Activated T-cell treated with anti-CD3 and anti-CD28 coated beads, Interleukin-2, amount 50 U/mL, for 1 hour (primary cell): ENCODE results near the gene ABRACL.
A peak's percentile ranks its signal among the peaks of the same experiment; 100 is the strongest.
"Not testable (repeated sequence)": the region's sequence is repeated elsewhere in the genome, so short reads cannot be mapped to it uniquely, and the experiment has no call there.

ENCODE experiments used
- DNase-seq: peaks from one replicate; pipeline ENCODE4 v3.0.0-alpha.2; 2020

ABRACL gene

GRCh38 chr6:139028658-139029469 is at the start of gene ABRACL:
ABRACL (plus strand) TSS chr6:139028745; CDS start chr6:139034161, 5,416 bp downstream.
- DNase-seq: peak; percentile 70

- no peak for DNase-seq
Measured at GRCh38 chr6:138979365-138979764, 49.2 kb upstream of the ABRACL start.

DNA sequence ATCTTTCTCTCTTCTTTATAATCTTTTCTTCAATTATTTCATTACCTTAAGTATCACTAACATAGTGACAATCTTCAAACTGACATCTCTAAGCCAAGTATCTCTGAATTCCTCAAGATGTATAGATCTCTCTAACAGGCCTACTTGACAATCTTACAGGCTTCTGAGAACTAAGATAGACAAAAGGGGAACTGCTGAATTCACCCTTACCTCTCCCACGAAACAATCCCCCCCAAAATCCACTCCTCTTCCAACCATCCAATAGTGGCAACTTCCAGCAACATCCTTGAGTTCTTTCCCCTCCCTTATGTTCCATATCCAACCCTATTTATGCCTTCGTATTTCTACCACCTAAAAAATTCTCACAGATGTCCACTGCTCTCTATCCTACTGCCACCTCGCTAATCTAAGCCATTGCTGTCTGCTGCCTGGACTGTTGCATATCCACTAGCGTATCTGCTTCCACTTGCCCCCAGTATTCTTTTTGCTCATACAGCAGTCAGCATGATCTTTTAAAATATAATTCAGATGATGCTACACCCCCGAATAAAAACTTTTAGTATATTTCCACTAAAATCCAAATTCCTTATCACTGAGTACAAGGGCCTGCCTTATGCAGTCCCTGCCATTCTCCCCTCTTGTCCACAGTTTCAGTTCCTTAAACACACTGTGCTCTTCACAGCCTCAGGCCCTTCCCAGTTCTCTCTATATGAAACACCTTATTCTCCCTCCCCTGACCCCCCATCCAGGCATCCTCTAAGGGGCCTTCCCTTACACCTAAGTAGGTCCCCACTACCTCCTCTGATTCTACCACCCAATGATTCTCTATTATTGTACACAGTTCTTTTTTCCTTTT is 48.5 kb upstream of the ABRACL start:
- no peak for DNase-seq

GRCh38 chr6:138981416-138981815 is 47.1 kb upstream of the ABRACL start:
- no peak for DNase-seq

DNA sequence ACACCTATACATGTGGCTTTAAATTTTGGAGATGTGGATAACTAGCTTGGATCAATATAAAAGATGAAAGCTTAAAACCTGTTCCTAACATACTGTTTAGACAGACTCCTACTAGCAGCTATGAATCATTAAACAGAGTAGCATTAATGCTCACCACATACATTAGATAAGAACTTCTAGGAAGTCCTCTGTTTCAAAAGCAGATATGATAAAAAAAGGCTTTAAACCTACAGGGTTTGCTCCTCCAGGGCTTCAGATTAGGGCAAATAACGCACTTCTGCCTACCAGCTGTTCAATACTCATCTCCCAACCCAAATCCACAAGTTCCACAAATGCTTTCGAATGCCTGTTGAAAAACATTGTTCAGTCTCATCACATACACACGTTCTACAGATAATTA is 42.0 kb upstream of the ABRACL start:
- no peak for DNase-seq

- no peak for DNase-seq
Measured at GRCh38 chr6:138987080-138987642, 41.4 kb upstream of the ABRACL start.

DNA sequence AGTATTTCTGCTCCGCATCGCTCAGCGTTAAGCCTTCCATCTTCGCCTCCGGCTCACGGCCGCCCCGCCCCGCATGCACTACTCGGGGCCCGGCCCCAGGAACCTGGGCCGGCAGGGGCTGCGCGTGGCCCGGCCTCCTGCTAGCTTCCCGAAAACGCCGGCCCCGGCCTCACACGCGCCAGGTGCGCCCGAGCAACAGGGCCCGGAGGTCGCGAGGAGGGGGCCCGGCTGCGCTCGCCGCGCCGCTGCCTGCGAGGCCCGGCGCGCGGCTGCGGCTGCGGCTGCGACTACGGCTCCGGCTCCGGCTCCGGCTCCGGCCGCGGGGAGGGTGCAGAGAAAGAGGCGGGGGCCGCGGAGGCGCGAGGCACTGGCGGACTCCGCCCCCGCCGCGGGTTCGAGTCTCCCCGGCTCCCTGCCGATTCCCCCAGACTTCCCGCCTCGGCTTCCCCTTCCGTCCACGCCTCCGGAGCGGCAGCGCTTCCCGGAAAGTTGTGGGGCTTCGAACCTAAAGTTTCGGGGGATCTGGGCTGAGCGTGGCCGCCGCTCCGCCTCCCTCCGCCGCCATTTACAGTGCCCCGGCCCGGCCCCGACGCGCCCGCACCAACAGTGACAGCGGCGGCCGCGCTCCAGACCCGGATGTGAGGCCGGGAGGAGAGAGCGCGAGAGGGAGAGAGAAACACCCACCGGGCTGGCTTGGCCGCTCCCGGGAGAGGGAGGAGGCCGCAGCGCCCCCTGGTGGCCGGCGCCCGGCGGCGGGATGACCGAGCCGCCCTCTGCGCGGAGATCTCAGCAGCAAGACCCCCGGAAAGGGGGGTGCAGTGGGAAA is 40.7 kb upstream of the ABRACL start, which contains the start of gene REPS1:
TSS of gene REPS1 (minus strand) at position 611 of the 826 bp plus-strand sequence. CDS start at position 40, 571 bp downstream.
- peak; percentile 94 for DNase-seq

DNA sequence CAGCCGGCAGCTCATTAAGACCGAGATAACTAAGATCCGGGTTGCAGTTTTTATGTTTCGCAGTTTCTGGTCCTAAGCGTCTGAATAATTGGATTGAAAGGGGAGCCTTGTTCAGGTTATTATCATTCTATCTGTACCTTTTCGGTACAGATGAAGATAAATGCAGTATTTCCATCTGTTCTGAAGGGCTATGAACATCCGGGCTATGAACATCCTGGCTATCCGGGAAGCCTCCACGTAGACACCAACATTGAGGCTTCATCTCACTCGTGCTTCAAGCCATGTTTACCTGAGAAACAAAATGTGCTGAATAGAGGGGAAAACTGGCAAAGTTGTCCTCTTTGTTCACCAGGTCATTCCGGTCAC is 40.1 kb upstream of the ABRACL start:
- DNase-seq: no peak

DNA sequence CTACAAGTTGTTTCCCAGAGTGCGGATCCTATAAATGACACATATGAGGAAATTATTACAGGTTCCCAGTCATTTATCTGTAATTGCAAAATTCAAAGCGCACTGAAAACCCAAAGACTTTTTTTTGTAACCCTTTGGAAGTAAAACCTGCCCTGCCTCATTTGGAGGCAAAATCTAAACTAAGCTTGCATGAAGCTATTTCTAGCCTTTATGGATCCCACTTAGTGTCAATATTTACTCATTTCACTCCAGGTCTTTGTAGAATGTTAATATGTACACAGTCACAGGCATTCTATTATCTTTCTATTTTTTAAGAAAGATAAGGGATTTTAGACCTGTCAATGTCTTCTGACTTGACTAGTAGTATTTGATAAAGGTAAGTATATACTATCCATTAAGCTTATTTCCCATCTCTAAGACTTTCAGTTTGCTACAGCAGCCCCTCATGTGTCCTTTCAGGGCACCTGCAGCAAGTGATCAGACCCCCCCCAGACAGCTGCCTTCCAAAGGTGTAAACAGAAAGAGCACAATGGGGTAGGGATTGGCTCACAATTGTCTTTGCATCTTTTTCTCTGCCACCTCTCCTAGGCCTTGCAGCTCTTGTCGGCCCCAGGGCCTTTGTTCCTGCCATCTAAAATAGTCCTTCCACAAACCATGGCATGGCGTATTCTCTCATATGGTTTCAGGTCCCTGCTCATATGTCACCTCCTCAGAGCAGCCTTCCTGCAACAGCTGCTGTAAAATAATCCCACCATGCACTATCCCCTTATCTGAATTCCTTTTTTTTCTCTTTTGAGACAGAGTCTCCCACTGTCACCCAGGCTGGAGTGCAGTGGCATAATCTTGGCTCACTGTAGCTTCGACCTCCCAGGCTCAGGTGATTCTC is 39.2 kb upstream of the ABRACL start:
- no peak for DNase-seq

DNA sequence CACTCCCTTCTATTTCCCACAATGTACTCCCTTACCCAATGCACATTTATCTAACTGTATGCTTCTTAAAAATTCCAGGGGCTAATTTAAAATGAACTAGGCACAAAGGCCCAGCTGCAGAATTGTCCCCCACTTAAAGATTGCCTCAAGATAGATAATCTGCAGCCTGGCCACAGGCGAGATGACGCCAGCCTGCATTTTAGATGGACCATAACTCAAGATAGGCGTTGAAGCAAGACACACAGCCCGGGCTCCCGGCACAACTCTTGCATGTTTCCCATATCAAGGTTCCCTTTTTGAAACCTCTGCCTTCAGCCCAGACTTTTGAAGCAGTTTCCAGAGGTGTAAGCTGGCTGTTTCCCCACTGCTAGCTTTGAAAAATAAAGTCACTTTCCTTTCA is 37.3 kb upstream of the ABRACL start:
- DNase-seq: no peak

DNA sequence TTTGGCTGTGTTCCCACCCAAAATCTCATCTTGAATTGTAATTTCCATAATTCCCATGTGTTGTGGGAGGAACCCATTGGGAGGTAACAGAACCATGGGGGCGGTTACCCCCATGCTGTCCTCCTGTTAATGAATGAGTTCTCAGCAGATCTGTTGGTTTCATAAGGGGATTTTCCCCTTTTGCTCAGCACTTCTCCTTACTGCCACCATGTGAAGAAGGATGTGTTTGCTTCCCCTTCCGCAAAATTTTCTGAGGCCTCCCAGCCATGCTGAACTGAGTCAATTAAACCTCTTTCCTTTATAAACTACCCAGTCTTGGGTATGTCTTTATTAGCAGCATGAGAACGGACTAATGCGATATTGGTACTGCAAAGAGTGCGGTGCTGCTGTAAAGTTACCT is 35.6 kb upstream of the ABRACL start:
- not testable (repeated sequence) for DNase-seq

DNA sequence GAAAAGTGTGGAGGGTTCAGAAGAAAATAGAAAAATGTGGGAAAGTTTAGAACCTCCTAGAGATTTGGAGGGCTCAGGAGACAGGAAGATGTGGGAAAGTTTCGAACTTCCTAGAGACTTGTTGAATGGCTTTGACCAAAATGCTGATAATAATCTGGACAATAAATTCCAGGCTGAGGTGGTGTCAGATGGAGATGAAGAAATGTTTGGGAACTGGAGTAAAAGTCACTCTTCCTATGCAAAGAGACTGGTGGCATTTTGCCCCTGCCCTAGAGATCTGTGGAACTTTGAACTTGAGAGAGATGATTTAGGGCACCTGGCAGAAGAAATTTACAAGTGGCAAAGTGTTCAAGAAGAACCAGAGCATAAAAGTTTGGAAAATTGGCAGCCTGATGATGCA is 35.1 kb upstream of the ABRACL start:
- DNase-seq: not testable (repeated sequence)

GRCh38 chr6:138996524-138996923 is 32.0 kb upstream of the ABRACL start:
- no peak for DNase-seq

DNA sequence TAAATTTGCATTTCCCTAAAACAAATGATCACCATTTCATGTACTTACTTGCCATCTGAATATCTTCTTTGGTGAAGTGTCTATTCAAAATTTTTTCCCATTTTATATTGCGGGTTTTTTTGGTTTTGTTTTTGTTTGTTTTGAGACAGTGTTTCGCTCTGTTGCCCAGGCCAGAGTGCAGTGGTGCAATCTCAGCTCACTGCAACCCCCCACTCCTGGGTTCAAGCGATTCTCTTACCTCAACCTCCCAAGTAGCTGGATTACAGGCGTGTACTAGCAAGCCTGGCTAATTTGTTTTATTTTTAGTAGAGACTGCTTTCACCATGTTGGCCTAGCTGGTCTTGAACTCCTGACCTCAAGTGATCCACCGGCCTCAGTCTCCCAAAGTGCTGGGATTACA is 31.4 kb upstream of the ABRACL start:
- DNase-seq: no peak

DNA sequence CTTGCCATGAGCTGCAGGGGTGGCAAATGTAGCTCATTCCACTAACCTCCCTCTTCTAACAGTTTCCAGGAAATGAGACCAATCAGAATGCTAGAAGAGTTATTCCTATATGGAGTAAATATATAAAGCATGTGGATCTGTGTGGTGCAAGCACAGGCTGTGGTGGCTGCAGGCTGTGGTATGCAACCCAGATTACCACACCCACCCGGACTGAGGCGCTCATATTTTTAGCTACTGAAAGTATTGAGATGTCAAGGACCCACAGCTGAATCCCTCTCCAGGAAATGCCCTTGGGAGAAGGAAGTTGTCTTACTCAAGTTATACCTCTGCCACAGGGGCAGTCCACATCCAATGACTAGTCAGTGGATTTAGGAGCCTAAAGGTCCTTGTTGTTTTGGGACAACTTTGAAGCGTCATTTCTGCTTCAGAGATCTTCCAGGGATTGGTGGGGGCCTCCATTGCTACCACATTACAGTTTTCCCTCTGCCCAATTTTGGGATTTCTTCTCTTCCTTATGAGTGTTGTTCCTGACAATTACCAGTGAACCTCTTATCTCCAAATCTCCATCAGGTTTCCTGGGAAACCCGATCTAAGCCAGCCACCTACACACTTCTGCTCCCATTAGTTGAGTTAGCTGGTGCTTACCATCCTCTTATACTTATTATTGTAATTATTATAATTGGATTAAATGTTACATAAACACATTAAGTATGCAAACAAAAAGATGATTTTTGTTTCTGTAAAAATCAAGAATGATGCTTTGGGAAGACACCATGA is 28.4 kb upstream of the ABRACL start:
- no peak for DNase-seq

DNA sequence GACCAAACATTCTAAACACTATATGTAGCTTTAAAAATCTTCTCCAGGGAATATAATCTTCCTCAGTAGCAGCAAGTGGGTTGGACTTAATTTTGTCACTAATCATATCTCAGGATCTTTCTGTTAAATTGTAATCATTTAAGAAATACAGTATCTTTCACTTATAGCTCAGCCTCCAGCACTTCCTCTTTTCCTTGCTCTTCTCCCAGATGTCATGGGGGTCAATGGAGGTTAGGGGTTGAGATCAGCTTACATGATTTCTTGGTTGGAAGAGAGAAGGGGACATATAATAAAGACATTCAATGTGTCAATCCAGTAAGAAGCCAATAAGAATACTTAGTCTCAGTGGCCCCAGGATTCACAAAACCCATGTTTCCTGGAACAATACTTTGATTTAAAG is 24.8 kb upstream of the ABRACL start:
- no peak for DNase-seq

GRCh38 chr6:139006477-139006876 is 22.1 kb upstream of the ABRACL start:
- DNase-seq: no peak

DNA sequence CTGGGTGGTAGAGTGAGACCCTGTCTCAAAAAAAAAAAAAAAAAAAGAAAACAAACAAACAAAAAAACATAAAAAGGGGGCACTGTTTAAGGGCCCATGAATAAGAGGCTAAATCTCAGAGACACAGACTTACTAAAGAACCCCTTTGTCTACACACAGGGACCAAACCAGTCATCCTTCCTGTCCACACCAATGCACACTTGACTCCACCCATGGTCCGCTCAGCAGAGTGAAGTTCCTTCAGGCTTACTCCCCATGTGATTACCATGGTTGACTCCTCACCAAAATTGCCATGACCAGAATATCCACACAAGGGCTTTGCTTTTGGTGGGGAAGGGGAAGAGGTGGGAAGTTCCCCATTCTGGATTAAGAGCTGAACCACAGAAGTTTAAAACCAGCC is 21.1 kb upstream of the ABRACL start:
- no peak for DNase-seq

DNA sequence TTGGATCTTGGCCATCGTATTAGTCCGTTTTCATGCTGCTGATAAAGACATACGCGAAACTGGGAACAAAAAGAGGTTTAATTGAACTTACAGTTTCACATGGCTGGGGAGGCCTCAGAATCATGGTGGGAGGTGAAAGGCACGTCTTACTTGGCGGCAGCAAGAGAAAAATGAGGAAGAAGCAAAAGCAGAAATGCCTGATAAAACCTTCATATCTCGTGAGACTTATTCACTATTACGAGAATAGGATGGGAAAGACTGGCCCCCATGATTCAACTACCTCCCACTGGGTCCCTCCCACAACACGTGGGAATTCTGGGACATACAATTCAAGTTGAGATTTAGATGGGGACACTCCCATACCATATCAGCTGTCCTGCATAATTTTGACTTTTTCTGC is 20.4 kb upstream of the ABRACL start:
- DNase-seq: no peak

GRCh38 chr6:139010674-139011073 is 17.9 kb upstream of the ABRACL start:
- DNase-seq: no peak

DNA sequence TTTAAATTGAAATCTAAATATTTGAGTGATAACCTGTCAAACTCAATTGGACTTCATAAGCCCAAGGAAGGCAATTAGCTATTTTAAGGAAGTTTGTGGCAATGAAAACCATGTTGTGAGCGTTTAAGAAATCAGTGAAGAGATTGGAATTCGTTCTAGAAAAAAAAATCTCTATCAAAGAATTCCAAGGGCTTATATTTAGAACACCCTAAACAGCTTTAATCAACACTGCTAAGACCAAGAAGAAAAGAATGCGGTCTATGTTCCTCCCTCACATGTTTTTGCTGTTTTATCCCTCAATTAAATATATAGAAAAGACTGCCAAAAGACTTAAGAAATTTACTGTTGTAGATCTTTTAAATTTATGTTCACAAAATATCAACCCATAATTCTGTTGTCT is 16.6 kb upstream of the ABRACL start:
- DNase-seq: no peak
